ENCODE measurements around the gene MRGPRX4.

MRGPRX4 gene

DNA sequence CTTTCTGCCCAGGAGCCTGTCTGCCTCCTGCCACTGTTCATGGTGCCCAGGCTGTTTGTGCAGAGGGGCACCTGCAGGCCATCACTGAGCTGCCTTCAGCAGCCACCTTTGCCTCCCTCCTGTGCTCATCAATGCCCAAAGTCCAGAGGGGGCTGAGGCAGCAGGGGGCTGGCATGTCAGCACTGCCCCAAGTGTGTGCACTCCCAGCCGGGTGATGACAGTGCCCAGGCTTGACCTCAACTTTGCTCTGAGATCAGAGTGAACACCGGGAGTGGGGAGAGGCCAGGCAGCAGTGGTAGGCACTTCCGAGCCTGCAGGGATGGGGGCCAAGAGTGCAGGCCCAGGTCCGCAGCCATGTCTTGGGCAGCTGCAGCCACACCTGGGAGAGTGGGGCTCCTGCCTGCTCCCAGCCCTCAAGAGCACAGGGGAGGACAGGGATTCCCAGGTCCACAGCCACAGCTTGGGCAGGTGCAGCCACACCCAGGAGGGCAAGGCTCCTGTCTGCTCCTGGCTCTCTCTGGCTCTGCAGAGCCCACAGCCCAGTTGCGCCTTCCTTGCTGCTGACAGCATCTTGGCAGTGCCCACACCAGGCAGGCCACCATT is 48.7 kb downstream of the MRGPRX4 start:
- DNase-seq (ENCODE audit: low spot score) = no peak

DNA sequence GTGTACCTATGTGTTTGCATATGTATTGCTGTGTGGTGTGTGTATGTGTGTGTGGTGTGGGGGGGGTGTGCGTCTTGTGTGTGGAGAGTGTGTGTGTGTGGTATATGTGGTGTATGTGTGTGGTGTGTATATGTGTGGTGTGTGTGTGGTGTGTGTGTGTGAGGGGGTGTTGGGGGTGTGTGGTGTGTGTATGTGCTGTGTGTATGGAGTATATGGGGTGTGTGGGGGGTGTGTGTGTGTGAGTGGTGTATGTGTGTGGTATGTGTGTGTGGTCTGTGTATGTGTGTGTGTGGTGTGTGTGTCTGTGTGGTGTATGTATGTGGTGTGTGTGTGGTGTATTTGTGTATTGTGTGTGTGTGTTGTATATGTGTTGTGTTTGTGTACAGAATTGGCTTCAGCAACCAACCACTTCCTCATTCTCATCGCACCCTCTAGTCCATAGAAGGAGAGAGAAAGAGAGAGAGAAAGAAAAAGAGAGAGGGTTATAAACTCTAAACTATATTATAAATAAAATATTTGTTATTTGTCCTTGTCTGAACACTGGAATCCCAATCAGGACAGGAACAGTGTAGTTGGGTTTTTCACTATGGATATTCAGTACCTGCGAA is 50.3 kb downstream of the MRGPRX4 start:
- no peak for DNase-seq (ENCODE audit: low spot score)
